Stimulated activated naive B cell treated with anti-CD40 and anti-IgM and Interleukin-4, amounts not matched to agents 10 μg/mL and 1 μg/mL and 100 μg/mL, for 72 hours (primary cell): Measurements from ENCODE around the gene KIAA1671.

Experiments used
- ATAC-seq, 2 donors: fragments of 150-1000 bp; cut with Tn5 transposase; replicated peaks; 2 replicates each; pipeline ENCODE4 v1.10.0; 2021; ENCODE audit warnings: moderate library complexity in 1 of 2
- DNase-seq: peaks from one replicate; pipeline ENCODE4 v3.0.0; 2021
- H3K27ac Mint-ChIP-seq: one replicate; pipeline ENCODE4 v1.8.0; 2022; ENCODE audit warnings: mild to moderate bottlenecking, mixed read lengths
- H3K27me3 Mint-ChIP-seq, 2 donors: one replicate each; pipeline ENCODE4 v1.8.0; 2022; ENCODE audit warnings: mixed read lengths in 2 of 2
- H3K36me3 Mint-ChIP-seq, 2 donors: one replicate each; pipeline ENCODE4 v1.8.0; 2022; ENCODE audit warnings: mixed read lengths in 2 of 2, mild to moderate bottlenecking in 1 of 2
- H3K4me1 Mint-ChIP-seq, 2 donors: one replicate each; pipeline ENCODE4 v1.8.0; 2022; ENCODE audit warnings: mixed read lengths in 2 of 2, mild to moderate bottlenecking in 1 of 2
- H3K4me3 Mint-ChIP-seq, 2 donors: one replicate each; pipeline ENCODE4 v1.8.0; 2022; ENCODE audit warnings: mild to moderate bottlenecking in 2 of 2, mixed read lengths in 2 of 2, moderate library complexity in 1 of 2
- H3K9me3 Mint-ChIP-seq, 2 donors: one replicate each; pipeline ENCODE4 v1.8.0; 2022; ENCODE audit warnings: mixed read lengths in 2 of 2, mild to moderate bottlenecking in 1 of 2

The KIAA1671 gene

GRCh38 chr22:24962835-24963234, 10.3 kb downstream of the KIAA1671 start:
- H3K36me3 Mint-ChIP-seq = no peaks in the 10 kb centered on the region
- no peak overlapping the region for H3K27ac Mint-ChIP-seq
- ATAC-seq (no peak), DNase-seq (no peak)
- H3K4me3 Mint-ChIP-seq = no peak overlapping the region
- no peaks in the 10 kb centered on the region for H3K9me3 Mint-ChIP-seq
- peaks cover 0 to 8% of the 10 kb centered on the region in 2 donors for H3K27me3 Mint-ChIP-seq
- H3K4me1 Mint-ChIP-seq = no peaks in the 10 kb centered on the region

GRCh38 chr22:24964441-24964840, 11.9 kb downstream of the KIAA1671 start:
- Mint-ChIP-seq H3K27ac (no peak overlapping the region), H3K9me3 (no peaks in the 10 kb centered on the region), H3K36me3 (no peaks in the 10 kb centered on the region), H3K4me3 (no peak overlapping the region), H3K27me3 (peaks cover 0 to 8% of the 10 kb centered on the region in 2 donors), H3K4me1 (no peaks in the 10 kb centered on the region)
- ATAC-seq = no peak
- DNase-seq = no peak

- no peaks in the 10 kb centered on the region for H3K4me1 Mint-ChIP-seq
- H3K27me3 Mint-ChIP-seq = peaks cover 0 to 8% of the 10 kb centered on the region in 2 donors
- H3K9me3 Mint-ChIP-seq = no peaks in the 10 kb centered on the region
- ATAC-seq (no peak), DNase-seq (no peak)
- no peak overlapping the region for H3K27ac Mint-ChIP-seq
- H3K36me3 Mint-ChIP-seq = no peaks in the 10 kb centered on the region
- no peak overlapping the region for H3K4me3 Mint-ChIP-seq
Measured at GRCh38 chr22:24965822-24966626, 13.5 kb downstream of the KIAA1671 start.

- no peaks in the 10 kb centered on the region for H3K36me3 Mint-ChIP-seq
- H3K4me3 Mint-ChIP-seq = no peak overlapping the region
- no peak for ATAC-seq
- H3K27ac Mint-ChIP-seq = no peak overlapping the region
- H3K9me3 Mint-ChIP-seq = no peaks in the 10 kb centered on the region
- no peaks in the 10 kb centered on the region for H3K4me1 Mint-ChIP-seq
- no peak for DNase-seq
- no peaks in the 10 kb centered on the region for H3K27me3 Mint-ChIP-seq
Measured at GRCh38 chr22:24968066-24968561, 15.6 kb downstream of the KIAA1671 start.

GRCh38 chr22:24969560-24970301, 17.2 kb downstream of the KIAA1671 start:
- Mint-ChIP-seq H3K4me1 (no peaks in the 10 kb centered on the region), H3K36me3 (no peaks in the 10 kb centered on the region), H3K27ac (no peak overlapping the region), H3K4me3 (no peak overlapping the region), H3K27me3 (no peaks in the 10 kb centered on the region), H3K9me3 (no peaks in the 10 kb centered on the region)
- ATAC-seq (no peak), DNase-seq (no peak)

GRCh38 chr22:24972369-24972768, 19.9 kb downstream of the KIAA1671 start:
- no peak overlapping the region for H3K27ac Mint-ChIP-seq
- H3K9me3 Mint-ChIP-seq = no peaks in the 10 kb centered on the region
- H3K4me3 Mint-ChIP-seq = no peak overlapping the region
- no peaks in the 10 kb centered on the region for H3K27me3 Mint-ChIP-seq
- H3K4me1 Mint-ChIP-seq = peaks cover 0 to 1% of the 10 kb centered on the region in 2 donors
- H3K36me3 Mint-ChIP-seq = no peaks in the 10 kb centered on the region
- DNase-seq = no peak
- ATAC-seq = no peak

- Mint-ChIP-seq H3K9me3 (no peaks in the 10 kb centered on the region), H3K4me1 (peaks cover 0 to 1% of the 10 kb centered on the region in 2 donors), H3K4me3 (no peak overlapping the region), H3K36me3 (no peaks in the 10 kb centered on the region), H3K27ac (no peak overlapping the region), H3K27me3 (no peaks in the 10 kb centered on the region)
- ATAC-seq (no peak), DNase-seq (no peak)
Measured at GRCh38 chr22:24973872-24974271, 21.4 kb downstream of the KIAA1671 start.

GRCh38 chr22:24975125-24975640, 22.7 kb downstream of the KIAA1671 start:
- Mint-ChIP-seq H3K4me3 (no peak overlapping the region), H3K4me1 (peaks cover 0 to 1% of the 10 kb centered on the region in 2 donors), H3K9me3 (no peaks in the 10 kb centered on the region), H3K36me3 (no peaks in the 10 kb centered on the region), H3K27me3 (peaks cover 5 to 6% of the 10 kb centered on the region in 2 donors), H3K27ac (no peak overlapping the region)
- DNase-seq (no peak), ATAC-seq (no peak)

- ATAC-seq (no peak), DNase-seq (no peak)
- Mint-ChIP-seq H3K4me1 (peaks cover 0 to 1% of the 10 kb centered on the region in 2 donors), H3K27ac (no peak overlapping the region), H3K9me3 (no peaks in the 10 kb centered on the region), H3K4me3 (no peak overlapping the region), H3K27me3 (peaks cover 5 to 6% of the 10 kb centered on the region in 2 donors), H3K36me3 (no peaks in the 10 kb centered on the region)
Measured at GRCh38 chr22:24975813-24976341, 23.4 kb downstream of the KIAA1671 start.

- ATAC-seq (no peak), DNase-seq (no peak)
- Mint-ChIP-seq H3K27me3 (peaks cover 5 to 6% of the 10 kb centered on the region in 2 donors), H3K9me3 (no peaks in the 10 kb centered on the region), H3K4me3 (no peak overlapping the region), H3K27ac (no peak overlapping the region), H3K36me3 (no peaks in the 10 kb centered on the region), H3K4me1 (peaks cover 0 to 1% of the 10 kb centered on the region in 2 donors)
Measured at GRCh38 chr22:24976442-24977218, 24.1 kb downstream of the KIAA1671 start.

GRCh38 chr22:24977370-24978221, 25.1 kb downstream of the KIAA1671 start:
- no peak overlapping the region for H3K4me3 Mint-ChIP-seq
- H3K9me3 Mint-ChIP-seq = no peaks in the 10 kb centered on the region
- DNase-seq (no peak), ATAC-seq (no peak)
- H3K36me3 Mint-ChIP-seq = no peaks in the 10 kb centered on the region
- H3K4me1 Mint-ChIP-seq = peaks cover 0 to 1% of the 10 kb centered on the region in 2 donors
- no peak overlapping the region for H3K27ac Mint-ChIP-seq
- H3K27me3 Mint-ChIP-seq = peaks cover 9 to 10% of the 10 kb centered on the region in 2 donors

- Mint-ChIP-seq H3K36me3 (no peaks in the 10 kb centered on the region), H3K27ac (no peak overlapping the region), H3K4me3 (no peak overlapping the region), H3K9me3 (no peaks in the 10 kb centered on the region), H3K27me3 (peaks cover 9 to 10% of the 10 kb centered on the region in 2 donors), H3K4me1 (peaks cover 0 to 1% of the 10 kb centered on the region in 2 donors)
- DNase-seq = no peak
- ATAC-seq = no peak
Measured at GRCh38 chr22:24978308-24978707, 25.8 kb downstream of the KIAA1671 start.

GRCh38 chr22:24981066-24981465, 28.6 kb downstream of the KIAA1671 start:
- Mint-ChIP-seq H3K36me3 (no peaks in the 10 kb centered on the region), H3K27me3 (peaks cover 22 to 29% of the 10 kb centered on the region in 2 donors), H3K4me3 (no peak overlapping the region), H3K4me1 (peaks cover 0 to 3% of the 10 kb centered on the region in 2 donors), H3K9me3 (peaks cover 2 to 5% of the 10 kb centered on the region in 2 donors), H3K27ac (no peak overlapping the region)
- ATAC-seq (no peak), DNase-seq (no peak)
